SH-SY5Y (cell line): ENCODE results near the gene MYRIP.

ENCODE experiments used
- GATA2 ChIP-seq: IDR thresholded peaks from 2 replicates; pipeline ENCODE4 v1.6.1; 2011; ENCODE audit warnings: mild to moderate bottlenecking, low read depth, low read length
- GATA3 ChIP-seq: IDR thresholded peaks from 2 replicates; pipeline ENCODE4 v1.6.1; 2011; ENCODE audit warnings: low read depth, mild to moderate bottlenecking, low read length, moderate library complexity

DNA sequence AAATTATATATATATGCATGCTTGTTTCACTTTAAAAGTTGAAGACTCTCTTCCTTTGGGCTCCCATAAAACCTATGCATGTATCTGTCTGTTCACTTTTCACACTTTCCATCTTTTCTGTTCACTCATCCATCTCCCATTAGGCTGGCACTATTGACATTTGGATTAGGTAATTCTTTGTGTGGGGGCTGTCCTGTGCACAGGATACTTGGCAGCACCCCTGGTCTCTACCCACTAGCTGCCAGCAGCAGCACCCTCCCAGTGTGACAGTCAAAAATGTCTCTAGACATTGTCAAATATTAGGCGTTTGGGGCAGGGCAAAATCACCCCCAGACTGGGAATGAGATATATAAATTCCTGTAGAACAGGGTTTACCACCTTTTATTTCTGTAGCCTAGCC is 427.8 kb downstream of the MYRIP start:
- no peak for TF ChIP-seq GATA3
- TF ChIP-seq GATA2, result no peak
